ACC112 (cell line): ENCODE measurements around the gene PP2D1.
"Not testable (repeated sequence)": the region's sequence is repeated elsewhere in the genome, so short reads cannot be mapped to it uniquely, and the experiment has no call there.

Source experiments
- H2AFZ ChIP-seq: fragments of 200-600 bp; sonication (generic); one replicate; pipeline ENCODE4 v1.6.0; 2017; ENCODE audit warnings: antibody characterized with exemption, low read length; ENCODE audit not compliant: unreplicated experiment
- H3K27ac ChIP-seq: fragments of 200-600 bp; sonication (generic); 2 replicates; pipeline ENCODE4 v1.5.1; 2014; ENCODE audit warnings: low read depth, mild to moderate bottlenecking, antibody characterized with exemption, low read length, moderate library complexity
- H3K27me3 ChIP-seq: fragments of 200-600 bp; sonication (generic); 2 replicates; pipeline ENCODE4 v1.6.1; 2014; ENCODE audit warnings: mild to moderate bottlenecking, antibody characterized with exemption, low read length, moderate library complexity, mixed read lengths; ENCODE audit not compliant: insufficient read depth
- H3K36me3 ChIP-seq: fragments of 200-600 bp; sonication (generic); 2 replicates; pipeline ENCODE4 v1.6.1; 2016; ENCODE audit warnings: mild to moderate bottlenecking, antibody characterized with exemption, low read length, moderate library complexity, mixed read lengths; ENCODE audit not compliant: insufficient read depth
- H3K4me1 ChIP-seq: fragments of 200-600 bp; sonication (generic); one replicate; pipeline ENCODE4 v1.6.1; 2016; ENCODE audit warnings: low read length, mixed read lengths; ENCODE audit not compliant: insufficient read depth, unreplicated experiment, control insufficient read depth
- H3K4me3 ChIP-seq: fragments of 200-600 bp; sonication (generic); 2 replicates; pipeline ENCODE4 v1.5.1; 2014; ENCODE audit warnings: mild to moderate bottlenecking, low read depth, low read length
- H3K79me2 ChIP-seq: fragments of 200-600 bp; sonication (generic); one replicate; pipeline ENCODE4 v1.6.0; 2016; ENCODE audit warnings: low read length; ENCODE audit not compliant: control insufficient read depth, unreplicated experiment, insufficient read depth

PP2D1 gene

GRCh38 chr3:20051123-20051806 lies 39.2 kb upstream of the PP2D1 start:
- H3K36me3 ChIP-seq, result no peaks in the 10 kb centered on the region
- H3K4me1 ChIP-seq, result peaks cover 26% of the 10 kb centered on the region
- H3K4me3 ChIP-seq, result no peak overlapping the region
- H3K27ac ChIP-seq, result no peak overlapping the region
- no peak overlapping the region for H2AFZ ChIP-seq
- H3K79me2 ChIP-seq, result peaks cover 3% of the 10 kb centered on the region
- no peaks in the 10 kb centered on the region for H3K27me3 ChIP-seq

- Histone ChIP-seq H2AFZ (peak overlapping the region; percentile 71), H3K36me3 (no peaks in the 10 kb centered on the region), H3K27me3 (no peaks in the 10 kb centered on the region), H3K4me3 (peak overlapping the region; percentile 60), H3K4me1 (peaks cover 2% of the 10 kb centered on the region), H3K79me2 (no peaks in the 10 kb centered on the region), H3K27ac (no peak overlapping the region)
Observed at GRCh38 chr3:20047976-20048883, 36.2 kb upstream of the PP2D1 start.

- H3K4me1 ChIP-seq, result peaks cover 5% of the 10 kb centered on the region
- no peaks in the 10 kb centered on the region for H3K79me2 ChIP-seq
- no peaks in the 10 kb centered on the region for H3K36me3 ChIP-seq
- H3K27ac ChIP-seq, result no peak overlapping the region
- no peaks in the 10 kb centered on the region for H3K27me3 ChIP-seq
- no peak overlapping the region for H2AFZ ChIP-seq
- H3K4me3 ChIP-seq, result peak overlapping the region; percentile 60
Observed at GRCh38 chr3:20047341-20047779, 35.3 kb upstream of the PP2D1 start.

- Histone ChIP-seq H3K27ac (no peak overlapping the region), H3K79me2 (no peaks in the 10 kb centered on the region), H3K4me1 (peaks cover 12% of the 10 kb centered on the region)
Observed at GRCh38 chr3:20046556-20046955, 34.5 kb upstream of the PP2D1 start.

GRCh38 chr3:20045141-20045540 lies 33.1 kb upstream of the PP2D1 start:
- H3K4me3 ChIP-seq, H3K79me2 ChIP-seq, H2AFZ ChIP-seq, H3K27me3 ChIP-seq, H3K36me3 ChIP-seq, H3K27ac ChIP-seq: not testable (repeated sequence)
- H3K4me1 ChIP-seq, result peaks cover 12% of the 10 kb centered on the region

More at GRCh38 chr3:20046556-20046955, 34.5 kb upstream of the PP2D1 start:
- H2AFZ ChIP-seq, result no peak overlapping the region
- no peaks in the 10 kb centered on the region for H3K36me3 ChIP-seq
- no peaks in the 10 kb centered on the region for H3K27me3 ChIP-seq
- no peak overlapping the region for H3K4me3 ChIP-seq

GRCh38 chr3:20043825-20044224 lies 31.8 kb upstream of the PP2D1 start:
- no peaks in the 10 kb centered on the region for H3K79me2 ChIP-seq
- no peaks in the 10 kb centered on the region for H3K36me3 ChIP-seq
- peaks cover 16% of the 10 kb centered on the region for H3K4me1 ChIP-seq
- no peaks in the 10 kb centered on the region for H3K27me3 ChIP-seq
- no peak overlapping the region for H3K27ac ChIP-seq
- peak overlapping the region; percentile 64 for H2AFZ ChIP-seq
- H3K4me3 ChIP-seq, result peak overlapping the region; percentile 64

- peaks cover 20% of the 10 kb centered on the region for H3K4me1 ChIP-seq
- peak overlapping the region; percentile 64 for H3K4me3 ChIP-seq
- no peak overlapping the region for H3K27ac ChIP-seq
- no peaks in the 10 kb centered on the region for H3K27me3 ChIP-seq
- no peaks in the 10 kb centered on the region for H3K36me3 ChIP-seq
- H3K79me2 ChIP-seq, result no peaks in the 10 kb centered on the region
- H2AFZ ChIP-seq, result peak overlapping the region; percentile 64
Observed at GRCh38 chr3:20043396-20043795, 31.3 kb upstream of the PP2D1 start.

- H3K27me3 ChIP-seq, result no peaks in the 10 kb centered on the region
- no peaks in the 10 kb centered on the region for H3K79me2 ChIP-seq
- H3K4me3 ChIP-seq, result no peak overlapping the region
- no peaks in the 10 kb centered on the region for H3K36me3 ChIP-seq
- H2AFZ ChIP-seq, result no peak overlapping the region
- no peak overlapping the region for H3K27ac ChIP-seq
- H3K4me1 ChIP-seq, result peaks cover 20% of the 10 kb centered on the region
Observed at GRCh38 chr3:20042331-20042730, 30.3 kb upstream of the PP2D1 start.

GRCh38 chr3:20041197-20041780 lies 29.2 kb upstream of the PP2D1 start:
- peaks cover 20% of the 10 kb centered on the region for H3K4me1 ChIP-seq
- H2AFZ ChIP-seq, result peak overlapping the region; percentile 27
- H3K36me3 ChIP-seq, result no peaks in the 10 kb centered on the region
- H3K4me3 ChIP-seq, result peak overlapping the region; percentile 82
- no peak overlapping the region for H3K27ac ChIP-seq
- no peaks in the 10 kb centered on the region for H3K79me2 ChIP-seq
- no peaks in the 10 kb centered on the region for H3K27me3 ChIP-seq

GRCh38 chr3:20040548-20041196 lies 28.6 kb upstream of the PP2D1 start:
- no peaks in the 10 kb centered on the region for H3K79me2 ChIP-seq
- H3K4me3 ChIP-seq, result peak overlapping the region; percentile 82
- H3K36me3 ChIP-seq, result no peaks in the 10 kb centered on the region
- H2AFZ ChIP-seq, result peak overlapping the region; percentile 27
- no peak overlapping the region for H3K27ac ChIP-seq
- H3K27me3 ChIP-seq, result no peaks in the 10 kb centered on the region
- H3K4me1 ChIP-seq, result peaks cover 20% of the 10 kb centered on the region
